Panc1 (cell line): ENCODE measurements around the gene WDR86. TPM values are rescaled to one million over a fixed set of nuclear protein-coding genes. Genes with fewer than 3 reads are reported as not detected.

Experiments
- ATAC-seq: fragments of 200-7000 bp; cut with Tn5 transposase; 2 replicates; pipeline ENCODE4 v1.9.1; 2020; ENCODE audit warnings: mild to moderate bottlenecking, moderate library complexity
- BruUV-seq: library from RNA; stranded (reverse); fragments of 400-500 nt; replicated peaks from 2 replicates; lab custom pipeline; 2021; lab: Mats Ljungman, UMichigan
- CTCF ChIA-PET: fragments of 300-600 bp; sonication (Branson Sonifier 250); formaldehyde crosslinking; loops from one replicate; lab custom pipeline; 2022; ENCODE audit warnings: antibody characterized with exemption; lab: Charles Lee
- POLR2A ChIA-PET: fragments of 300-600 bp; sonication (Branson Sonifier 250); formaldehyde crosslinking; loops from one replicate; lab custom pipeline; 2022; ENCODE audit warnings: antibody characterized with exemption; lab: Charles Lee
- DNase-seq: peaks from one replicate; pipeline ENCODE4 v3.0.0-alpha.2; 2010; ENCODE audit warnings: low read depth, low spot score
- H3K27ac ChIP-seq: 2 replicates; pipeline ENCODE4 v1.5.1; 2011; ENCODE audit warnings: mild to moderate bottlenecking, low read length, inconsistent platforms
- H3K27me3 ChIP-seq: fragments of 200-500 bp; sonication (Bioruptor generic); 2 replicates; pipeline ENCODE4 v1.6.0; 2014; ENCODE audit warnings: low read length, inconsistent platforms; ENCODE audit not compliant: control insufficient read depth, insufficient read depth
- H3K36me3 ChIP-seq: fragments of 200-500 bp; sonication (Bioruptor generic); 2 replicates; pipeline ENCODE4 v1.5.1; 2014; ENCODE audit warnings: inconsistent platforms, mild to moderate bottlenecking, low read length, moderate library complexity; ENCODE audit not compliant: control insufficient read depth, insufficient read depth
- H3K4me1 ChIP-seq: 2 replicates; pipeline ENCODE4 v1.5.1; 2011; ENCODE audit warnings: inconsistent platforms, mild to moderate bottlenecking, low read length, moderate library complexity; ENCODE audit not compliant: control insufficient read depth, insufficient read depth
- H3K4me3 ChIP-seq, 2 experiments: 2 replicates each; pipeline ENCODE4 v1.5.1; 2011 to 2012; ENCODE audit warnings: low read depth in 2 of 2, low read length in 2 of 2, mild to moderate bottlenecking in 2 of 2, inconsistent platforms in 1 of 2, moderate library complexity in 1 of 2
- H3K9me3 ChIP-seq: fragments of 200-500 bp; sonication (Bioruptor generic); 2 replicates; pipeline ENCODE4 v1.5.1; 2014; ENCODE audit warnings: low read depth, mild to moderate bottlenecking, inconsistent platforms, low read length, moderate library complexity; ENCODE audit not compliant: control insufficient read depth, insufficient read depth
- CTCF ChIP-seq: fragments of 450-650 bp; IDR thresholded peaks from 2 replicates; pipeline ENCODE4 v1.5.1; 2017; ENCODE audit warnings: mild to moderate bottlenecking
- POLR2AphosphoS5 ChIP-seq: IDR thresholded peaks from 2 replicates; pipeline ENCODE4 v1.6.1; 2012; ENCODE audit warnings: mild to moderate bottlenecking, low read depth, low read length, moderate library complexity
- REST ChIP-seq, 2 experiments: IDR thresholded peaks; 2 replicates each; pipeline ENCODE4 v1.6.1; 2011 to 2012; ENCODE audit warnings: low read depth in 2 of 2, control low read depth in 1 of 2, low read length in 1 of 2, mild to moderate bottlenecking in 1 of 2, moderate library complexity in 1 of 2; ENCODE audit not compliant: insufficient read depth in 1 of 2
- SIN3A ChIP-seq: IDR thresholded peaks from 2 replicates; pipeline ENCODE4 v1.6.1; 2012; ENCODE audit warnings: low read depth, mild to moderate bottlenecking, low read length, moderate library complexity, borderline replicate concordance; ENCODE audit not compliant: insufficient read depth
- TCF7L2 ChIP-seq: IDR thresholded peaks from 2 replicates; pipeline ENCODE4 v1.6.1; 2011; ENCODE audit warnings: mild to moderate bottlenecking, low read depth, low read length, inconsistent platforms
- in situ Hi-C: cut with HindIII; loops from 2 replicates; pipeline ENCODE4 v1.10.0; 2016; ENCODE audit warnings: low sequenced_read_pairs, low pct_unique_long_range_greater_than_20kb
- intact Hi-C: fragments of 100-400 bp; cut with micrococcal nuclease; formaldehyde crosslinking; loops from one replicate; pipeline ENCODE4 v1.10.0; 2022; ENCODE audit not compliant: unreplicated experiment
- total RNA-seq: library from RNA; stranded (reverse); gene quantifications from one replicate; pipeline ENCODE4 v1.2.1, GENCODE V29; 2021; ENCODE audit not compliant: unreplicated experiment

WDR86 gene
- total RNA-seq, 1 experiment from 2014 or later = 0.72 TPM

- intact Hi-C loops (no loop called here), in situ Hi-C loops (no loop called here)
- DNase-seq = no peak
- no peaks in the 10 kb centered on the region for H3K9me3 ChIP-seq
- peak overlapping the region; percentile 29; the same call in 1 of the 2 replicates for H3K27ac ChIP-seq
- POLR2A ChIA-PET = no interaction called here
- H3K4me3 ChIP-seq = no peak overlapping the region
- CTCF ChIA-PET = interaction anchor here (0.6 kb wide), 1 partner anchor 68 kb away, joined by 3 read pairs; no protein-coding TSS in a partner anchor
- peaks cover 9% of the 10 kb centered on the region for H3K4me1 ChIP-seq
- no peaks in the 10 kb centered on the region for H3K36me3 ChIP-seq
- BruUV-seq = no TSS peak
- ATAC-seq = no peak
- no peaks in the 10 kb centered on the region for H3K27me3 ChIP-seq
- TF ChIP-seq REST (IDR thresholded peaks at IDR 0.05; ENCODE audit: insufficient read depth in 1 of 2, low read depth in 2 of 2, low read length in 1 of 2) (no peak), POLR2AphosphoS5 (no peak), TCF7L2 (no peak), SIN3A (no peak), CTCF (no peak)
Measured at GRCh38 chr7:151436446-151437158, 26.8 kb upstream of the WDR86 start.

GRCh38 chr7:151435971-151436370 lies 26.1 kb upstream of the WDR86 start:
- Histone ChIP-seq H3K9me3 (no peaks in the 10 kb centered on the region), H3K27me3 (no peaks in the 10 kb centered on the region), H3K4me3 (no peak overlapping the region), H3K27ac (peak overlapping the region; percentile 29; the same call in 1 of the 2 replicates), H3K36me3 (no peaks in the 10 kb centered on the region), H3K4me1 (peaks cover 9% of the 10 kb centered on the region)
- POLR2A ChIA-PET = no interaction called here
- in situ Hi-C loops = no loop called here
- no TSS peak for BruUV-seq
- DNase-seq (no peak), ATAC-seq (no peak)
- TF ChIP-seq REST (IDR thresholded peaks at IDR 0.05; ENCODE audit: insufficient read depth in 1 of 2, low read depth in 2 of 2, low read length in 1 of 2) = no peak
- TF ChIP-seq SIN3A = no peak
- no peak for TF ChIP-seq CTCF
- no peak for TF ChIP-seq TCF7L2
- TF ChIP-seq POLR2AphosphoS5 = no peak
- CTCF ChIA-PET = no interaction called here
- intact Hi-C loops = no loop called here
